Esophagus squamous epithelium (tissue), 5 donors: ENCODE data around the gene CCDC171. TPM values are rescaled to one million over a fixed set of nuclear protein-coding genes. Genes with fewer than 3 reads are reported as not detected.
"Not testable (repeated sequence)": the region's sequence is repeated elsewhere in the genome, so short reads cannot be mapped to it uniquely, and the experiment has no call there.

Experiments
- DNase-seq: peaks from one replicate; lab custom pipeline; 2025; lab: John Stamatoyannopoulos, UW
- H3K27ac ChIP-seq, 4 donors: fragments of 200-600 bp; sonication (generic); one replicate each; pipeline ENCODE4 v1.5.1; 2016 to 2019; ENCODE audit warnings: mild to moderate bottlenecking in 1 of 4
- H3K27me3 ChIP-seq, 4 donors: fragments of 200-600 bp; sonication (generic); 1 replicate in 3 of 4; 2 replicates in 1 of 4; pipeline versions ENCODE4 v1.5.1 to v1.6.0; 2017 to 2021; ENCODE audit warnings: antibody characterized with exemption in 1 of 4
- H3K36me3 ChIP-seq, 3 donors: fragments of 200-600 bp; sonication (generic); one replicate each; pipeline ENCODE4 v1.5.1; 2016 to 2019
- H3K4me1 ChIP-seq, 3 donors: fragments of 200-600 bp; sonication (generic); one replicate each; pipeline ENCODE4 v1.5.1; 2017 to 2019
- H3K4me3 ChIP-seq, 4 donors: fragments of 200-600 bp; sonication (generic); 1 replicate in 3 of 4; 2 replicates in 1 of 4; pipeline ENCODE4 v1.5.1; 2016 to 2019; ENCODE audit warnings: mild to moderate bottlenecking in 2 of 4, moderate library complexity in 1 of 4
- H3K9me3 ChIP-seq, 3 donors: fragments of 200-600 bp; sonication (generic); one replicate each; pipeline ENCODE4 v1.5.1; 2016 to 2019
- POLR2A ChIP-seq, 4 donors: fragments of 450-650 bp; IDR thresholded peaks; one replicate each; pipeline ENCODE4 v1.6.1; 2017; ENCODE audit warnings: antibody characterized with exemption in 4 of 4, mild to moderate bottlenecking in 4 of 4, moderate library complexity in 3 of 4
- WGBS, 2 donors: methylation state at CpG; one replicate each; pipeline ENCODE4 v1.1.5; 2018; 5-methylcytosine and 5-hydroxymethylcytosine counted together
- intact Hi-C: fragments of 100-400 bp; cut with DNase I; formaldehyde crosslinking; loops from one replicate; pipeline ENCODE4 v1.15.0; 2022
- total RNA-seq, 4 donors: library from RNA; depleted of rRNA; stranded (reverse); fragments of >200 nt; gene quantifications; one replicate each; pipeline ENCODE4 v1.1.0, GENCODE V29; 2016
- TF ChIP-seq, protein P1 (sequence below), 6 experiments: fragments of 450-650 bp in 4 of 6; fragments of 200-600 bp in 2 of 6; sonication (generic) in 2 of 6; IDR thresholded peaks; one replicate each; pipeline ENCODE4 v1.5.1; 2016 to 2019; ENCODE audit warnings: antibody characterized with exemption in 6 of 6, mild to moderate bottlenecking in 4 of 6, moderate library complexity in 4 of 6
- donor health status: DM: yes; HTN: yes; CAD: no.

The CCDC171 gene
- total RNA-seq, 4 donors from 2014 or later: 0.53 to 2.9 (median 1.6) TPM

GRCh38 chr9:15584379-15584778, 31.5 kb downstream of the CCDC171 start:
- WGBS, 2 donors: 90 to 94% methylated on average over 3 of the region's 3 CpGs
- no peak overlapping the region for H3K4me3 ChIP-seq
- H3K27ac ChIP-seq: no peak overlapping the region
- no peaks in the 10 kb centered on the region for H3K9me3 ChIP-seq
- DNase-seq: no peak
- H3K36me3 ChIP-seq: no peaks in the 10 kb centered on the region
- no peaks in the 10 kb centered on the region for H3K4me1 ChIP-seq
- TF ChIP-seq, protein P1, sequence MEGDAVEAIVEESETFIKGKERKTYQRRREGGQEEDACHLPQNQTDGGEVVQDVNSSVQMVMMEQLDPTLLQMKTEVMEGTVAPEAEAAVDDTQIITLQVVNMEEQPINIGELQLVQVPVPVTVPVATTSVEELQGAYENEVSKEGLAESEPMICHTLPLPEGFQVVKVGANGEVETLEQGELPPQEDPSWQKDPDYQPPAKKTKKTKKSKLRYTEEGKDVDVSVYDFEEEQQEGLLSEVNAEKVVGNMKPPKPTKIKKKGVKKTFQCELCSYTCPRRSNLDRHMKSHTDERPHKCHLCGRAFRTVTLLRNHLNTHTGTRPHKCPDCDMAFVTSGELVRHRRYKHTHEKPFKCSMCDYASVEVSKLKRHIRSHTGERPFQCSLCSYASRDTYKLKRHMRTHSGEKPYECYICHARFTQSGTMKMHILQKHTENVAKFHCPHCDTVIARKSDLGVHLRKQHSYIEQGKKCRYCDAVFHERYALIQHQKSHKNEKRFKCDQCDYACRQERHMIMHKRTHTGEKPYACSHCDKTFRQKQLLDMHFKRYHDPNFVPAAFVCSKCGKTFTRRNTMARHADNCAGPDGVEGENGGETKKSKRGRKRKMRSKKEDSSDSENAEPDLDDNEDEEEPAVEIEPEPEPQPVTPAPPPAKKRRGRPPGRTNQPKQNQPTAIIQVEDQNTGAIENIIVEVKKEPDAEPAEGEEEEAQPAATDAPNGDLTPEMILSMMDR (IDR thresholded peaks at IDR 0.05): no peak
- TF ChIP-seq POLR2A (IDR thresholded peaks at IDR 0.05): no peak
- H3K27me3 ChIP-seq: no peaks in the 10 kb centered on the region
- intact Hi-C loops: no loop called here

GRCh38 chr9:15592317-15592716, 39.5 kb downstream of the CCDC171 start:
- H3K4me3 ChIP-seq: no peak overlapping the region
- no peak overlapping the region for H3K27ac ChIP-seq
- H3K36me3 ChIP-seq: no peaks in the 10 kb centered on the region
- no peaks in the 10 kb centered on the region for H3K27me3 ChIP-seq
- intact Hi-C loops: no loop called here
- H3K4me1 ChIP-seq: no peaks in the 10 kb centered on the region
- no peak for DNase-seq
- H3K9me3 ChIP-seq: no peaks in the 10 kb centered on the region
- TF ChIP-seq, protein P1 (IDR thresholded peaks at IDR 0.05): no peak
- no peak for TF ChIP-seq POLR2A (IDR thresholded peaks at IDR 0.05)
- WGBS, 2 donors: 91% methylated on average over 3 of the region's 3 CpGs

DNA sequence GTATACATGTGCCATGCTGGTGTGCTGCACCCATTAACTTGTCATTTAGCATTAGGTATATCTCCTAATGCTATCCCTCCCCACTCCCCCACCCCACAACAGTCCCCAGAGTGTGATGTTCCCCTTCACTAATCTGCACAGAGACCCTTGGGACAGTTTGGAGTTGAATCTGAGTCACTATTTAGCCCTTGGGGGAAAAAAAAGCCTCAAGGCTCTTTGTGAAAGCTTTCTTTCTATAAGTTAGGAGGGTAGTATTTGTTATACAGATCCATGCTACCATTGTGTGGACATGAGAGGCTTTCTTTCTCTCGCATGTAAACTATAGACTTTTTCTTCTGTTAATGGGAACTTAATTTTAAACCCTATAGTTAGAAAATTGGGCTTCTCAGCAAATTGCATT, 40.1 kb downstream of the CCDC171 start:
- H3K4me3 ChIP-seq, H3K4me1 ChIP-seq, H3K36me3 ChIP-seq, H3K27ac ChIP-seq, H3K27me3 ChIP-seq, intact Hi-C loops, H3K9me3 ChIP-seq, DNase-seq: not testable (repeated sequence)
- 79 to 90% methylated on average over 1 of the region's 1 CpG for WGBS, 2 donors

DNA sequence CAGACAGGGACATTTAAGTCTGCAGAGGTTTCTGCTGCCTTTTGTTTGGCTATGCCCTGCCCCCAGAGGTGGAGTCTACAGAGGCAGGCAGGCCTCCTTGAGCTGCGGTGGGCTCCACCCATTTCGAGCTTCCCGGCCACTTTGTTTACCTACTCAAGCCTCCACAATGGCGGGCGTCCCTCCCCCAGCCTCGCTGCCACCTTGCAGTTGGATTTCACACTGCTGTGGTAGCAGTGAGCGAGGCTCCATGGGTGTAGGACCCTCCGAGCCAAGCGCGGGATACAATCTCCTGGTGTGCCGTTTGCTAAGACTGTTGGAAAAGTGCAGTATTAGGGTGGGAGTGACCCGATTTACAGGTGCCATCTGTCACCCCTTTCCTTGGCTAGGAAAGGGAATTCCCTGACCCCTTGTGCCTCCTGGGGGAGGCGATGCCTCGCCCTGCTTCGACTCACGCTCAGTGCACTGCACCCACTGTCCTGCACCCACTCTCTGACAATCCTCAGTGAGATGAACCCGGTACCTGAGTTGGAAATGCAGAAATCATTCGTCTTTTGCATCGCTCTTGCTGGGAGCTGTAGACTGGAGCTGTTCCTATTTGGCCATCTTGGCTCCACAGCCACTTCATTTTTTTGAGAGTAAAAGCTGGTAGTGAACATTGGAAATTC, 48.0 kb downstream of the CCDC171 start:
- 97 to 100% methylated on average over 7 of the region's 19 CpGs for WGBS, 2 donors
- H3K36me3 ChIP-seq, DNase-seq, H3K4me1 ChIP-seq, H3K27ac ChIP-seq, H3K4me3 ChIP-seq, H3K9me3 ChIP-seq, H3K27me3 ChIP-seq, intact Hi-C loops: not testable (repeated sequence)

GRCh38 chr9:15606643-15607472, 54.0 kb downstream of the CCDC171 start:
- no peaks in the 10 kb centered on the region for H3K4me1 ChIP-seq
- no peak for TF ChIP-seq POLR2A (IDR thresholded peaks at IDR 0.05)
- TF ChIP-seq, protein P1 (IDR thresholded peaks at IDR 0.05): peak; percentile 56 to 83 (median 76)
- no peaks in the 10 kb centered on the region for H3K9me3 ChIP-seq
- intact Hi-C loops: no loop called here
- no peak overlapping the region for H3K4me3 ChIP-seq
- 30% methylated on average over 2 of the region's 2 CpGs for WGBS, 2 donors
- no peaks in the 10 kb centered on the region for H3K36me3 ChIP-seq
- no peaks in the 10 kb centered on the region for H3K27me3 ChIP-seq
- DNase-seq: no peak
- no peak overlapping the region for H3K27ac ChIP-seq

- Histone ChIP-seq H3K27ac (no peak overlapping the region), H3K4me3 (no peak overlapping the region), H3K36me3 (peaks cover 0 to 5% (median 0%) of the 10 kb centered on the region in 3 donors), H3K27me3 (no peaks in the 10 kb centered on the region), H3K9me3 (no peaks in the 10 kb centered on the region), H3K4me1 (no peaks in the 10 kb centered on the region)
- intact Hi-C loops: loop anchor here (10.0 kb wide), 1 partner anchor 418 kb away; no protein-coding TSS in a partner anchor
- no peak for DNase-seq
- 80 to 83% methylated on average over 4 of the region's 4 CpGs for WGBS, 2 donors
- TF ChIP-seq, protein P1 (IDR thresholded peaks at IDR 0.05): no peak
- TF ChIP-seq POLR2A (IDR thresholded peaks at IDR 0.05): no peak
Measured at GRCh38 chr9:15612962-15613361, 60.1 kb downstream of the CCDC171 start.
